Heart left ventricle (tissue), 16 donors: ENCODE results near the gene TC2N. TPM values are rescaled to one million over a fixed set of nuclear protein-coding genes. Genes with fewer than 3 reads are reported as not detected.

Experiments
- ATAC-seq, 4 donors: fragments of 200-7000 bp; cut with Tn5 transposase; one replicate each; pipeline ENCODE4 v1.9.1; 2020 to 2022; ENCODE audit warnings: moderate library complexity in 4 of 4, mild to moderate bottlenecking in 3 of 4, moderate number of reproducible peaks in 1 of 4
- DNase-seq, 5 donors: peaks; one replicate each; pipeline ENCODE4 v3.0.0-alpha.2; 2020
- H3K27ac ChIP-seq, 12 donors: fragments of 200-600 bp; sonication (generic) in 4 of 12; one replicate each; pipeline versions ENCODE4 v1.5.0 to v1.8.0; 2016 to 2022; ENCODE audit warnings: mild to moderate bottlenecking in 2 of 12
- H3K27me3 ChIP-seq, 9 donors: fragments of 200-600 bp; sonication (generic) in 2 of 9; one replicate each; pipeline versions ENCODE4 v1.5.1 to v1.8.0; 2016 to 2022; ENCODE audit warnings: mild to moderate bottlenecking in 3 of 9
- H3K36me3 ChIP-seq, 9 donors: fragments of 200-600 bp; sonication (generic) in 2 of 9; one replicate each; pipeline versions ENCODE4 v1.5.0 to v1.8.0; 2018 to 2022; ENCODE audit warnings: mild to moderate bottlenecking in 2 of 9
- H3K4me1 ChIP-seq, 12 donors: fragments of 200-600 bp; sonication (generic) in 4 of 12; one replicate each; pipeline versions ENCODE4 v1.5.0 to v1.8.0; 2016 to 2022; ENCODE audit warnings: mild to moderate bottlenecking in 3 of 12
- H3K4me3 ChIP-seq, 12 donors: fragments of 200-600 bp; sonication (generic) in 4 of 12; one replicate each; pipeline versions ENCODE4 v1.5.0 to v1.8.0; 2017 to 2022; ENCODE audit warnings: mild to moderate bottlenecking in 9 of 12, moderate library complexity in 4 of 12
- H3K9me3 ChIP-seq, 12 donors: fragments of 200-600 bp; sonication (generic) in 4 of 12; one replicate each; pipeline versions ENCODE4 v1.5.0 to v1.8.0; 2016 to 2022; ENCODE audit warnings: mild to moderate bottlenecking in 1 of 12
- CTCF ChIP-seq, 12 donors: fragments of 200-600 bp; sonication (generic) in 4 of 12; IDR thresholded peaks; one replicate each; pipeline versions ENCODE4 v1.5.0 to v1.8.0; 2018 to 2022; ENCODE audit warnings: antibody characterized with exemption in 12 of 12, mild to moderate bottlenecking in 5 of 12
- POLR2A ChIP-seq, 2 donors: fragments of 450-650 bp; IDR thresholded peaks; one replicate each; pipeline ENCODE4 v1.6.1; 2017; ENCODE audit warnings: antibody characterized with exemption in 2 of 2, mild to moderate bottlenecking in 2 of 2, moderate library complexity in 2 of 2
- whole genome bisulfite sequencing, 4 donors: extraction: QIAGEN DNeasy Blood & Tissue Kit in 2 of 4; methylation state at CpG; one replicate each; pipeline versions ENCODE4 v1.1.5 to v1.1.7; 2013 to 2018; 5-methylcytosine and 5-hydroxymethylcytosine counted together
- intact Hi-C, 10 donors: fragments of 100-400 bp; cut with DNase I; formaldehyde crosslinking; loops; one replicate each; pipeline versions ENCODE4 v1.11.1 to v1.14.2; 2022
- polyA plus RNA-seq, 2 donors: library from polyadenylated mRNA; stranded (reverse); fragments of 200-250 nt; gene quantifications; one replicate each; pipeline ENCODE4 v1.2.3, GENCODE V29; 2013
- total RNA-seq, 9 donors: library from RNA; depleted of rRNA in 2 of 9; stranded (reverse); fragments of >200 nt in 2 of 9; fragmentation: NEBNext Ultra II Directional in 3 of 9; extraction: Animal tissue kit (Norgen Biotek cat#: 25700) in 3 of 9; gene quantifications; one replicate each; pipeline versions ENCODE4 v1.1.0 to v1.2.4, GENCODE V29; 2016 to 2023
- donor health status: ischemic (EF 13 %, LVEDD 7.1; RV severe dilation, severe dysfunction).
- donor health status: healthy with polysubstance abuse.
- donor health status: DM: no; HTN: yes; CAD: no.
- donor health status: DM: no; HTN: no; CAD: no.
- donor health status: ischemic (EF 25% LVEDD 6.9; RV normal size, moderate dysfunction).
- donor health status: ischemic (EF 25% LVEDD 5.7; RV mildly dilated, moderate dysfunction).
- donor health status: healthy.
- donor health status: DM: yes; HTN: yes; CAD: no.
- donor health status: ischemic (EF 35%, LVEDD 5.7; RV mildly dilated, moderate dysfunction).
- donor health status: nonischemic (EF 11% LVEDD 7.7; RV severe dilation, severe dysfunction).
- donor health status: DM: yes; HTN: yes; CAD: no.
- donor health status: PGD.
- donor health status: ischemic (EF 29% LVEDD 5.4; RV normal size, mild dysfunction).
- donor health status: nonischemic (EF 23%, LVEDD 6.1; RV moderate dilation, normal function).

The TC2N gene
- total and polyA plus RNA-seq, 11 donors: 1.1 to 17.1 (median 2.8) TPM

GRCh38 chr14:91729756-91730155 is 137.6 kb downstream of the TC2N start:
- intact Hi-C loops: no loop called here
- 50 to 65% (median 58%) methylated on average over 3 of the region's 3 CpGs for WGBS, 4 donors
- Histone ChIP-seq H3K27ac (no peak overlapping the region), H3K4me1 (no peaks in the 10 kb centered on the region), H3K9me3 (no peaks in the 10 kb centered on the region), H3K36me3 (no peaks in the 10 kb centered on the region), H3K27me3 (no peaks in the 10 kb centered on the region), H3K4me3 (no peak overlapping the region)
- TF ChIP-seq POLR2A (IDR thresholded peaks at IDR 0.05) (no peak), CTCF (IDR thresholded peaks at IDR 0.05) (no peak)
- DNase-seq (no peak), ATAC-seq (no peak)

Other genes with a start within 250 kb of the TC2N start
- 1 to 10 TPM in 2 of 9 donors, under 1 TPM in 4, not detected in 3; 0.16 to 1.3 (median 0.60) TPM for gene CATSPERB, start 135.4 kb downstream of the TC2N start, total RNA-seq
- under 1 TPM; 0.04 to 0.15 TPM for gene CATSPERB, start 135.4 kb downstream of the TC2N start, polyA plus RNA-seq
- 100 to 1,000 TPM in 1 of 9 donors, 10 to 100 TPM in 8; 26.6 to 129 (median 40.3) TPM for gene FBLN5, start 80.2 kb upstream of the TC2N start, total RNA-seq
- 10 to 100 TPM; 26.0 to 33.3 TPM for gene FBLN5, start 80.2 kb upstream of the TC2N start, polyA plus RNA-seq
- 10 to 100 TPM; 24.7 to 68.6 (median 55.4) TPM for gene TRIP11, start 172.5 kb upstream of the TC2N start, total RNA-seq
- 1 to 10 TPM; 4.8 to 8.5 TPM for gene TRIP11, start 172.5 kb upstream of the TC2N start, polyA plus RNA-seq
- 10 to 100 TPM; 11.0 to 27.1 (median 16.3) TPM for gene ATXN3, start 239.0 kb upstream of the TC2N start, total RNA-seq
- 10 to 100 TPM in 1 of 2 donors, 1 to 10 TPM in 1; 10.0 to 10.6 TPM for gene ATXN3, start 239.0 kb upstream of the TC2N start, polyA plus RNA-seq